Upper lobe of left lung (tissue), 6 donors: Measurements from ENCODE around the gene RBM34. TPM values are rescaled to one million over a fixed set of nuclear protein-coding genes. Genes with fewer than 3 reads are reported as not detected.

ENCODE experiments used
- ATAC-seq, 2 donors: fragments of 200-7000 bp; cut with Tn5 transposase; one replicate each; pipeline ENCODE4 v1.9.1; 2022; ENCODE audit warnings: mild to moderate bottlenecking in 2 of 2, moderate library complexity in 2 of 2; ENCODE audit not compliant: low FRiP score in 2 of 2
- DNase-seq, 2 donors: peaks; one replicate each; pipeline ENCODE4 v3.0.0-alpha.2; 2019 to 2020
- H3K27ac ChIP-seq, 4 donors: fragments of 200-600 bp; sonication (generic); one replicate each; pipeline ENCODE4 v1.5.1; 2016 to 2019
- H3K27me3 ChIP-seq, 4 donors: fragments of 200-600 bp; sonication (generic); one replicate each; pipeline ENCODE4 v1.5.1; 2017 to 2019
- H3K36me3 ChIP-seq, 4 donors: fragments of 200-600 bp; sonication (generic); one replicate each; pipeline ENCODE4 v1.5.1; 2016 to 2019
- H3K4me1 ChIP-seq, 4 donors: fragments of 200-600 bp; sonication (generic); one replicate each; pipeline ENCODE4 v1.5.1; 2018 to 2019
- H3K4me3 ChIP-seq, 4 donors: fragments of 200-600 bp; sonication (generic); one replicate each; pipeline ENCODE4 v1.5.1; 2017 to 2019; ENCODE audit warnings: mild to moderate bottlenecking in 2 of 4, moderate library complexity in 1 of 4
- H3K9me3 ChIP-seq, 4 donors: fragments of 200-600 bp; sonication (generic); one replicate each; pipeline ENCODE4 v1.5.1; 2018 to 2019
- CTCF ChIP-seq, 6 experiments: fragments of 450-650 bp in 4 of 6; fragments of 200-600 bp in 2 of 6; sonication (generic) in 2 of 6; IDR thresholded peaks; one replicate each; pipeline ENCODE4 v1.5.1; 2016 to 2019; ENCODE audit warnings: antibody characterized with exemption in 6 of 6
- EP300 ChIP-seq, 4 donors: sonication (generic); formaldehyde crosslinking; IDR thresholded peaks; one replicate each; pipeline ENCODE4 v1.5.1; 2017; ENCODE audit warnings: antibody characterized with exemption in 4 of 4, control low read depth in 2 of 4
- POLR2A ChIP-seq, 4 donors: fragments of 450-650 bp; IDR thresholded peaks; one replicate each; pipeline ENCODE4 v1.5.1; 2016 to 2017; ENCODE audit warnings: antibody characterized with exemption in 4 of 4, mild to moderate bottlenecking in 2 of 4
- POLR2AphosphoS5 ChIP-seq, 2 donors: sonication (generic); formaldehyde crosslinking; IDR thresholded peaks; one replicate each; pipeline ENCODE4 v1.5.1; 2017; ENCODE audit warnings: antibody characterized with exemption in 2 of 2
- WGBS, 2 donors: methylation state at CpG; one replicate each; pipeline ENCODE4 v1.1.5; 2017 to 2018; 5-methylcytosine and 5-hydroxymethylcytosine counted together
- total RNA-seq, 6 donors: library from RNA; depleted of rRNA in 4 of 6; stranded (reverse); fragments of >200 nt in 4 of 6; gene quantifications; one replicate each; pipeline versions ENCODE4 v1.1.0 to v1.2.1, GENCODE V29; 2016 to 2021
- donor health status: DM: no; HTN: no; CAD: no; lungs with moderate emphysema.
- donor health status: DM: no; HTN: yes; CAD: no; lungs with severe emphysema.

The RBM34 gene
- 10 to 100 TPM; 17.3 to 61.0 (median 35.0) TPM for total RNA-seq

GRCh38 chr1:235160957-235161684 lies at the start of gene RBM34:
Gene RBM34 (minus strand): TSS chr1:235161250. CDS start chr1:235161226, 24 bp downstream.
- H3K27me3 ChIP-seq = no peaks in the 10 kb centered on the region
- peak within 1 kb of the TSS; percentile 58 to 90 (median 72) for H3K4me3 ChIP-seq
- DNase-seq = peak; percentile 93 to 98
- WGBS, 2 donors = 0% methylated on average over 32 to 47 of the region's 52 CpGs
- peaks cover 14 to 30% (median 15%) of the 10 kb centered on the region in 4 donors for H3K4me1 ChIP-seq
- H3K36me3 ChIP-seq = peaks cover 0 to 29% (median 11%) of the 10 kb centered on the region in 4 donors
- no peaks in the 10 kb centered on the region for H3K9me3 ChIP-seq
- peak; percentile 98 to 99 for ATAC-seq
- TF ChIP-seq POLR2A (IDR thresholded peaks at IDR 0.05) (peak; percentile 74 to 100 (median 96)), CTCF (IDR thresholded peaks at IDR 0.05) (peak; percentile 17 to 62 (median 39)), EP300 (IDR thresholded peaks at IDR 0.05) (peak in 1 of 4 donors; percentile 22), POLR2AphosphoS5 (IDR thresholded peaks at IDR 0.05) (peak; percentile 95 to 98)
- peak within 1 kb of the TSS; percentile 90 to 95 (median 94) for H3K27ac ChIP-seq

GRCh38 chr1:235207209-235207565 lies 46.1 kb upstream of the RBM34 start:
- no peaks in the 10 kb centered on the region for H3K4me1 ChIP-seq
- DNase-seq = no peak
- no peak for ATAC-seq
- no peak overlapping the region for H3K4me3 ChIP-seq
- no peaks in the 10 kb centered on the region for H3K27me3 ChIP-seq
- 58 to 74% methylated on average over 2 of the region's 2 CpGs for WGBS, 2 donors
- peaks cover 0 to 45% (median 9%) of the 10 kb centered on the region in 4 donors for H3K36me3 ChIP-seq
- no peak for TF ChIP-seq EP300 (IDR thresholded peaks at IDR 0.05)
- no peak for TF ChIP-seq POLR2AphosphoS5 (IDR thresholded peaks at IDR 0.05)
- TF ChIP-seq CTCF (IDR thresholded peaks at IDR 0.05) = no peak
- no peak for TF ChIP-seq POLR2A (IDR thresholded peaks at IDR 0.05)
- no peak overlapping the region for H3K27ac ChIP-seq
- no peaks in the 10 kb centered on the region for H3K9me3 ChIP-seq

GRCh38 chr1:235206533-235207208 lies 45.6 kb upstream of the RBM34 start:
- ATAC-seq (no peak), DNase-seq (no peak)
- no peaks in the 10 kb centered on the region for H3K9me3 ChIP-seq
- no peaks in the 10 kb centered on the region for H3K4me1 ChIP-seq
- no peak overlapping the region for H3K4me3 ChIP-seq
- peaks cover 0 to 41% (median 8%) of the 10 kb centered on the region in 4 donors for H3K36me3 ChIP-seq
- 91 to 93% methylated on average over 4 of the region's 4 CpGs for WGBS, 2 donors
- TF ChIP-seq CTCF (IDR thresholded peaks at IDR 0.05) = no peak
- TF ChIP-seq EP300 (IDR thresholded peaks at IDR 0.05) = no peak
- no peak for TF ChIP-seq POLR2AphosphoS5 (IDR thresholded peaks at IDR 0.05)
- no peak for TF ChIP-seq POLR2A (IDR thresholded peaks at IDR 0.05)
- H3K27ac ChIP-seq = no peak overlapping the region
- no peaks in the 10 kb centered on the region for H3K27me3 ChIP-seq

- WGBS, 2 donors = 90 to 94% methylated on average over 3 of the region's 3 CpGs
- Histone ChIP-seq H3K9me3 (no peaks in the 10 kb centered on the region), H3K4me1 (no peaks in the 10 kb centered on the region), H3K27me3 (no peaks in the 10 kb centered on the region), H3K27ac (no peak overlapping the region), H3K4me3 (no peak overlapping the region), H3K36me3 (peaks cover 0 to 41% (median 8%) of the 10 kb centered on the region in 4 donors)
- ATAC-seq (no peak), DNase-seq (no peak)
- TF ChIP-seq CTCF (IDR thresholded peaks at IDR 0.05) = no peak
Observed at GRCh38 chr1:235205687-235206086, 44.6 kb upstream of the RBM34 start.
